Spleen (tissue), 11 donors: Measurements from ENCODE around the gene NLRP6. TPM values are rescaled to one million over a fixed set of nuclear protein-coding genes. Genes with fewer than 3 reads are reported as not detected.
A peak's percentile ranks its signal among the peaks of the same experiment; 100 is the strongest.

ENCODE experiments used
- DNase-seq: peaks from one replicate; pipeline ENCODE4 v3.0.0-alpha.2; 2020
- H3K27ac ChIP-seq, 8 donors: fragments of 200-600 bp; sonication (generic) in 7 of 8; 1 replicate in 4 of 8; 2 replicates in 4 of 8; pipeline versions ENCODE4 v1.5.0 to v1.8.0; 2016 to 2021; ENCODE audit warnings: inconsistent platforms in 4 of 8, mild to moderate bottlenecking in 4 of 8, moderate library complexity in 1 of 8
- H3K27me3 ChIP-seq, 7 donors: fragments of 200-600 bp; sonication (generic) in 6 of 7; replicated peaks in 1 of 7; 1 replicate in 4 of 7; 2 replicates in 3 of 7; pipeline versions ENCODE4 v1.5.0 to v1.8.0; 2016 to 2021; ENCODE audit warnings: inconsistent platforms in 3 of 7, mild to moderate bottlenecking in 1 of 7
- H3K36me3 ChIP-seq, 6 donors: fragments of 200-600 bp; sonication (generic) in 5 of 6; 1 replicate in 4 of 6; 2 replicates in 2 of 6; pipeline versions ENCODE4 v1.5.0 to v1.8.0; 2016 to 2021; ENCODE audit warnings: inconsistent platforms in 2 of 6
- H3K4me1 ChIP-seq, 6 donors: fragments of 200-600 bp; sonication (generic) in 5 of 6; 1 replicate in 3 of 6; 2 replicates in 3 of 6; pipeline versions ENCODE4 v1.5.0 to v1.8.0; 2016 to 2021; ENCODE audit warnings: inconsistent platforms in 3 of 6
- H3K4me3 ChIP-seq, 8 donors: fragments of 200-600 bp; sonication (generic) in 7 of 8; 1 replicate in 4 of 8; 2 replicates in 4 of 8; pipeline versions ENCODE4 v1.5.0 to v1.8.0; 2016 to 2021; ENCODE audit warnings: inconsistent platforms in 4 of 8, mild to moderate bottlenecking in 4 of 8, moderate library complexity in 2 of 8
- H3K9me3 ChIP-seq, 8 donors: fragments of 200-600 bp; sonication (generic) in 7 of 8; 1 replicate in 4 of 8; 2 replicates in 4 of 8; pipeline versions ENCODE4 v1.5.0 to v1.8.0; 2016 to 2021; ENCODE audit warnings: inconsistent platforms in 4 of 8
- CTCF ChIP-seq, 11 experiments: fragments of 200-600 bp in 7 of 11; fragments of 450-650 bp in 4 of 11; sonication (generic) in 4 of 11; IDR thresholded peaks in 8 of 11; conservative IDR thresholded peaks in 3 of 11; 1 replicate in 7 of 11; 2 replicates in 4 of 11; pipeline versions ENCODE4 v1.4.0 to v1.8.0; 2016 to 2021; ENCODE audit warnings: antibody characterized with exemption in 11 of 11, inconsistent platforms in 4 of 11, mild to moderate bottlenecking in 1 of 11
- POLR2A ChIP-seq, 3 donors: fragments of 450-650 bp; IDR thresholded peaks; one replicate each; pipeline ENCODE4 v1.5.1; 2017; ENCODE audit warnings: antibody characterized with exemption in 3 of 3, mild to moderate bottlenecking in 1 of 3
- POLR2AphosphoS5 ChIP-seq, 3 donors: sonication (generic); formaldehyde crosslinking; IDR thresholded peaks; one replicate each; pipeline ENCODE4 v1.5.1; 2017; ENCODE audit warnings: antibody characterized with exemption in 3 of 3
- WGBS, 5 donors: extraction: QIAGEN DNeasy Blood & Tissue Kit in 3 of 5; methylation state at CpG; one replicate each; pipeline versions ENCODE4 v1.1.5 to v1.1.7; 2013 to 2018; 5-methylcytosine and 5-hydroxymethylcytosine counted together
- intact Hi-C: fragments of 100-400 bp; cut with DNase I; formaldehyde crosslinking; loops from one replicate; pipeline ENCODE4 v1.15.0; 2023; ENCODE audit warnings: low total_unique reads
- polyA plus RNA-seq, 3 donors: library from polyadenylated mRNA; stranded (reverse); fragments of 200-250 nt; gene quantifications; one replicate each; pipeline ENCODE4 v1.2.1, GENCODE V29; 2013
- total RNA-seq, 7 donors: library from RNA; depleted of rRNA in 3 of 7; stranded (reverse); fragments of >200 nt in 3 of 7; fragmentation: NEBNext Ultra II Directional in 4 of 7; extraction: Animal tissue kit (Norgen Biotek cat#: 25700) in 4 of 7; gene quantifications; one replicate each; pipeline versions ENCODE4 v1.1.0 to v1.2.1, GENCODE V29; 2016 to 2021
- donor health status: healthy with polysubstance abuse.
- donor health status: DM: no; HTN: no; CAD: no; lungs with moderate emphysema.
- donor health status: DM: no; HTN: no; CAD: no.
- donor health status: Bipolar disorder and iron deficiency.
- donor health status: healthy.
- donor health status: DM: no; HTN: no; CAD: no.
- donor health status: DM: yes; HTN: yes; CAD: no.

NLRP6 gene
- total and polyA plus RNA-seq, 10 donors = 0.15 to 30.9 (median 5.8) TPM

- Histone ChIP-seq H3K36me3 (no peaks in the 10 kb centered on the region), H3K4me1 (peaks cover 0 to 43% (median 19%) of the 10 kb centered on the region in 6 donors), H3K27me3 (no peaks in the 10 kb centered on the region), H3K9me3 (peaks cover 0 to 14% (median 10%) of the 10 kb centered on the region in 8 donors), H3K4me3 (peak overlapping the region; percentile 18 to 86 (median 54)), H3K27ac (peak overlapping the region; percentile 86 to 99 (median 96))
- peak; percentile 82 for DNase-seq
- 17 to 25% (median 21%) methylated on average over 21 of the region's 21 CpGs for WGBS, 5 donors
- intact Hi-C loops = no loop called here
- peak; percentile 7 to 44 (median 38) for TF ChIP-seq POLR2A (IDR thresholded peaks at IDR 0.05)
- TF ChIP-seq CTCF (IDR thresholded peaks at IDR 0.05 in 8 of 11, conservative IDR thresholded peaks at IDR 0.05 in 3 of 11) = peak in 7 of 11 experiments; percentile 52 to 87 (median 71)
- peak in 1 of 3 donors; percentile 86 for TF ChIP-seq POLR2AphosphoS5 (IDR thresholded peaks at IDR 0.05)
Observed at GRCh38 chr11:269146-269890, 8.9 kb upstream of the NLRP6 start.

- DNase-seq = peak; percentile 84
- no peaks in the 10 kb centered on the region for H3K27me3 ChIP-seq
- H3K27ac ChIP-seq = peak overlapping the region; percentile 86 to 99 (median 96)
Observed at GRCh38 chr11:270451-271318, 7.5 kb upstream of the NLRP6 start.

GRCh38 chr11:271319-271715, 6.9 kb upstream of the NLRP6 start:
- intact Hi-C loops = no loop called here
- H3K4me3 ChIP-seq = no peak overlapping the region
- WGBS, 5 donors = 81 to 90% (median 83%) methylated on average over 4 to 8 of the region's 8 CpGs
- no peaks in the 10 kb centered on the region for H3K27me3 ChIP-seq
- no peaks in the 10 kb centered on the region for H3K36me3 ChIP-seq
- H3K27ac ChIP-seq = peak overlapping the region in 4 of 8 donors; percentile 96 to 99 (median 98)
- no peak for TF ChIP-seq POLR2AphosphoS5 (IDR thresholded peaks at IDR 0.05)
- no peak for TF ChIP-seq POLR2A (IDR thresholded peaks at IDR 0.05)
- TF ChIP-seq CTCF (IDR thresholded peaks at IDR 0.05 in 8 of 11, conservative IDR thresholded peaks at IDR 0.05 in 3 of 11) = no peak
- peaks cover 0 to 5% (median under 1%) of the 10 kb centered on the region in 8 donors for H3K9me3 ChIP-seq
- peaks cover 0 to 57% (median 19%) of the 10 kb centered on the region in 6 donors for H3K4me1 ChIP-seq
- peak; percentile 77 for DNase-seq

More at GRCh38 chr11:270451-271318, 7.5 kb upstream of the NLRP6 start:
- WGBS, 5 donors = 84 to 89% (median 85%) methylated on average over 11 to 18 of the region's 18 CpGs
- H3K4me1 ChIP-seq = peaks cover 0 to 57% (median 19%) of the 10 kb centered on the region in 6 donors
- no peaks in the 10 kb centered on the region for H3K36me3 ChIP-seq
- TF ChIP-seq POLR2A (IDR thresholded peaks at IDR 0.05) (no peak), POLR2AphosphoS5 (IDR thresholded peaks at IDR 0.05) (no peak), CTCF (IDR thresholded peaks at IDR 0.05 in 8 of 11, conservative IDR thresholded peaks at IDR 0.05 in 3 of 11) (no peak)
- intact Hi-C loops = no loop called here
- H3K4me3 ChIP-seq = peak overlapping the region in 1 of 8 donors; percentile 86
- H3K9me3 ChIP-seq = peaks cover 0 to 11% (median 7%) of the 10 kb centered on the region in 8 donors
